ENCODE measurements around the gene ENAH.

GRCh38 chr1:225611537-225612223 is 41.2 kb downstream of the ENAH start:
- TF ChIP-seq POLR2AphosphoS5 (IDR thresholded peaks at IDR 0.05; ENCODE audit: low read depth, low read length) (no peak), SIN3A (IDR thresholded peaks at IDR 0.05; ENCODE audit: borderline replicate concordance, insufficient read depth, low read length) (no peak), REST (IDR thresholded peaks at IDR 0.05; ENCODE audit: insufficient read depth in 1 of 2, low read depth in 2 of 2, low read length in 2 of 2) (no peak), FOXP2 (optimal IDR thresholded peaks at IDR 0.05; ENCODE audit: borderline replicate concordance, extremely low read depth, extremely low read length, insufficient read depth) (no peak), TAF1 (IDR thresholded peaks at IDR 0.05; ENCODE audit: borderline replicate concordance, insufficient read depth, low read length) (no peak)
